ENCODE measurements around the gene PARK7.

Gene PARK7

GRCh38 chr1:7975212-7975865 lies 13.8 kb downstream of the PARK7 start:
- H3K27ac ChIP-seq, result peak overlapping the region; percentile 80
- TF ChIP-seq CTCF (conservative IDR thresholded peaks at IDR 0.05), result peak; percentile 98

GRCh38 chr1:7980984-7981383 lies 19.5 kb downstream of the PARK7 start:
- H3K27ac ChIP-seq, result 0 out of 2 replicates have a peak overlapping the region, but pooled peaks have one; percentile 12
- no peak for TF ChIP-seq CTCF (conservative IDR thresholded peaks at IDR 0.05)

- TF ChIP-seq CTCF (conservative IDR thresholded peaks at IDR 0.05), result no peak
- peak overlapping the region; percentile 7; the same call in 1 of the 2 replicates for H3K27ac ChIP-seq
These were observed 21.7 kb downstream of the PARK7 start for GRCh38 chr1:7983086-7983778.

- TF ChIP-seq CTCF (conservative IDR thresholded peaks at IDR 0.05), result no peak
- H3K27ac ChIP-seq, result no peak overlapping the region
These were observed 23.3 kb downstream of the PARK7 start for GRCh38 chr1:7984811-7985210.

- H3K27ac ChIP-seq, result no peak overlapping the region
- no peak for TF ChIP-seq CTCF (conservative IDR thresholded peaks at IDR 0.05)
These were observed 24.5 kb downstream of the PARK7 start for GRCh38 chr1:7985851-7986612.

- no peak for TF ChIP-seq CTCF (conservative IDR thresholded peaks at IDR 0.05)
- H3K27ac ChIP-seq, result peak overlapping the region; percentile 2; the same call in 1 of the 2 replicates
These were observed 26.0 kb downstream of the PARK7 start for GRCh38 chr1:7987528-7987927.

GRCh38 chr1:7988576-7988975 lies 27.1 kb downstream of the PARK7 start:
- H3K27ac ChIP-seq, result peak overlapping the region; percentile 2; the same call in 1 of the 2 replicates
- TF ChIP-seq CTCF (conservative IDR thresholded peaks at IDR 0.05), result no peak

All from VCaP (cell line).